H1 (cell line): Measurements from ENCODE around the gene CDH26. TPM values are rescaled to one million over a fixed set of nuclear protein-coding genes. Genes with fewer than 3 reads are reported as not detected.

Source experiments
- NRF1 ChIP-seq: IDR thresholded peaks from 2 replicates; pipeline ENCODE4 v1.6.1; 2011; ENCODE audit warnings: mild to moderate bottlenecking, low read depth, low read length, improper control_type of control experiment
- POLR2AphosphoS5 ChIP-seq: IDR thresholded peaks from 2 replicates; pipeline ENCODE4 v1.6.1; 2011; ENCODE audit warnings: low read depth, low read length
- USF2 ChIP-seq: IDR thresholded peaks from 2 replicates; pipeline ENCODE4 v1.6.1; 2011; ENCODE audit warnings: low read length, improper control_type of control experiment
- polyA plus RNA-seq, 7 experiments: library from polyadenylated mRNA; depleted of rRNA in 3 of 7; stranded (reverse) in 5 of 7; unstranded in 2 of 7; fragments of >200 nt in 5 of 7; fragments of 200-250 nt in 2 of 7; gene quantifications; 1 replicate in 5 of 7; 2 replicates in 1 of 7; 4 replicates in 1 of 7; pipeline versions ENCODE4 v1.2.1 to v1.2.3, GENCODE V29; 2011 to 2013; ENCODE audit warnings: missing spikeins in 2 of 7, mixed read lengths in 2 of 7
- total RNA-seq: library from RNA; stranded (reverse); fragmentation: NEBNext Ultra II Directional; extraction: Animal tissue kit (Norgen Biotek cat#: 25700); gene quantifications from 2 replicates; pipeline ENCODE4 v1.2.1, GENCODE V29; 2021

Gene CDH26
- total and polyA plus RNA-seq, 2 of the 8 experiments (the other 6 are each of a cell fraction or from before 2014, with no cell fraction given) = 1.5 to 1.7 TPM

GRCh38 chr20:60030471-60030870 lies 72.2 kb downstream of the CDH26 start (continued):
- TF ChIP-seq USF2 (no peak), NRF1 (no peak), POLR2AphosphoS5 (no peak)
- TF ChIP-seq, all 59 proteins: peak for 0
